Astrocyte of the spinal cord (primary cell): Measurements from ENCODE around the gene ITSN1.
"Not testable (repeated sequence)": the region's sequence is repeated elsewhere in the genome, so short reads cannot be mapped to it uniquely, and the experiment has no call there.

Source experiments
- DNase-seq: peaks from one replicate; pipeline ENCODE4 v3.0.0; 2011; ENCODE audit warnings: low read depth, low spot score
- H3K4me3 ChIP-seq: 2 replicates; pipeline ENCODE4 v1.5.1; 2011; ENCODE audit warnings: low read depth, mild to moderate bottlenecking, low read length, moderate library complexity
- in situ Hi-C: cut with HindIII; loops from 2 replicates; pipeline ENCODE4 v1.10.0; 2017; ENCODE audit warnings: low sequenced_read_pairs
- TF ChIP-seq, protein P1 (sequence below): IDR thresholded peaks from 2 replicates; pipeline ENCODE4 v1.5.1; 2012; ENCODE audit warnings: low read depth, mild to moderate bottlenecking, low read length, inconsistent platforms

The ITSN1 gene

DNA sequence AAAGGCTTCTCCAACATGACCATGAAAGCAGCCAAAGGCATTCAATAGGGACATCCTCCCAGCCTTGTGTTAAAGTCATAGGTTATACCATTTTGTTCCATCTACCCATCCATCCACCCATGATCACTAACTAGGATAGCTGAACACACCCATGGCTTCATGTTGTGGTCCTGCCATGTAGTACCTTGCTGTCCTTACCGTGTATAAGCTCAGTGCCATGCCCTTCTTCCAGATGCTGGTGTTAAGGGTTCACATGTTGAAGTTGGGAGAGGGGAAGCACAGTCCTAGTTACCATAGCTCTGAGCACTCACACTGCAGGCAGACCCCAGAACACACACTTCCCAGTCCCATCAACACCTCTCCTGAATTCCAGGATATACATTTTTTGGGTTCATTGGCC lies 221.8 kb downstream of the ITSN1 start:
- H3K4me3 ChIP-seq = no peak overlapping the region
- TF ChIP-seq, protein P1, sequence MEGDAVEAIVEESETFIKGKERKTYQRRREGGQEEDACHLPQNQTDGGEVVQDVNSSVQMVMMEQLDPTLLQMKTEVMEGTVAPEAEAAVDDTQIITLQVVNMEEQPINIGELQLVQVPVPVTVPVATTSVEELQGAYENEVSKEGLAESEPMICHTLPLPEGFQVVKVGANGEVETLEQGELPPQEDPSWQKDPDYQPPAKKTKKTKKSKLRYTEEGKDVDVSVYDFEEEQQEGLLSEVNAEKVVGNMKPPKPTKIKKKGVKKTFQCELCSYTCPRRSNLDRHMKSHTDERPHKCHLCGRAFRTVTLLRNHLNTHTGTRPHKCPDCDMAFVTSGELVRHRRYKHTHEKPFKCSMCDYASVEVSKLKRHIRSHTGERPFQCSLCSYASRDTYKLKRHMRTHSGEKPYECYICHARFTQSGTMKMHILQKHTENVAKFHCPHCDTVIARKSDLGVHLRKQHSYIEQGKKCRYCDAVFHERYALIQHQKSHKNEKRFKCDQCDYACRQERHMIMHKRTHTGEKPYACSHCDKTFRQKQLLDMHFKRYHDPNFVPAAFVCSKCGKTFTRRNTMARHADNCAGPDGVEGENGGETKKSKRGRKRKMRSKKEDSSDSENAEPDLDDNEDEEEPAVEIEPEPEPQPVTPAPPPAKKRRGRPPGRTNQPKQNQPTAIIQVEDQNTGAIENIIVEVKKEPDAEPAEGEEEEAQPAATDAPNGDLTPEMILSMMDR = no peak
- DNase-seq = no peak
- in situ Hi-C loops = no loop called here

- H3K4me3 ChIP-seq = no peak overlapping the region
- in situ Hi-C loops = no loop called here
- no peak for DNase-seq
- TF ChIP-seq, protein P1 = no peak
Measured at GRCh38 chr21:33865176-33865575, 222.9 kb downstream of the ITSN1 start.

- in situ Hi-C loops = no loop called here
- H3K4me3 ChIP-seq = no peak overlapping the region
- TF ChIP-seq, protein P1 = no peak
- no peak for DNase-seq
Measured at GRCh38 chr21:33865996-33866575, 223.8 kb downstream of the ITSN1 start.

- in situ Hi-C loops = no loop called here
- no peak for DNase-seq
- no peak overlapping the region for H3K4me3 ChIP-seq
- TF ChIP-seq, protein P1 = no peak
Measured at GRCh38 chr21:33866826-33867225, 224.5 kb downstream of the ITSN1 start.

DNA sequence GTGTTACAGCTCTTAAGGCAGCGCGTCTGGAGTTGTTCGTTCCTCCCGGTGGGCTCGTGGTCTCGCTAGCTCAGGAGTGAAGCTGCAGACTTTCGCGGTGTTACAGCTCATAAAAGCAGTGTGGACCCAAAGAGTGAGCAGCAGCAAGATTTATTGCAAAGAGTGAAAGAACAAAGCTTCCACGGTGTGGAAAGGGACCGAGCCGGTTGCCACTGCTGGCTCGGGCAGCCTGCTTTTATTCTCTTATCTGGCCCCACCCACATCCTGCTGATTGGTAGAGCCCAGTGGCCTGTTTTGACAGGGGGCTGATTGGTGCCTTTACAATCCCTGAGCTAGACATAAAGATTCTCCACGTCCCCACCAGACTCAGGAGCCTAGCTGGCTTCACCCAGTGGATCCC lies 225.6 kb downstream of the ITSN1 start:
- DNase-seq, in situ Hi-C loops, H3K4me3 ChIP-seq: not testable (repeated sequence)

DNA sequence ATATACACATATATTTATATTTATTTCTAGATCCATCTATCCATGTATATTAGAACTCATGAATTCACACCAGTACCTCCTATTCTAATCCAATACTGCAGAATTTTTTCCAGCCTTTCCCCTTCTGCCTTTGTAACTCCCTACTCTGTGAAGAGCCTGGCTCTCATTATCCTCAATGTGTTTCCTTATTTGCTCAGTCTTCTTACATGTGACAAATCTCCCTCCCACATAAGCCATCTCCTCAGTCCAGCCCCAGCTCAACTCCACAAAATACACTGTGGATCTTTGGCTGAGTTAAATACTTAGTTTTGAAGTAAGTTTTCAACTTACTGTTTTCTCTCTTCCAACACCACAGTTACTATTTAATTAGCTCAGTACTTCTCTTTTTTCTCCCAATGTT lies 227.6 kb downstream of the ITSN1 start:
- no peak overlapping the region for H3K4me3 ChIP-seq
- in situ Hi-C loops = no loop called here
- TF ChIP-seq, protein P1 = no peak
- DNase-seq = no peak

- no peak overlapping the region for H3K4me3 ChIP-seq
- in situ Hi-C loops = no loop called here
- no peak for DNase-seq
- TF ChIP-seq, protein P1 = no peak
Measured at GRCh38 chr21:33870768-33871167, 228.5 kb downstream of the ITSN1 start.
